Glomerular endothelial cell (primary cell): Measurements from ENCODE around the gene FOXC2. TPM values are rescaled to one million over a fixed set of nuclear protein-coding genes. Genes with fewer than 3 reads are reported as not detected.

Experiments used
- DNase-seq: peaks from one replicate; pipeline ENCODE4 v3.0.0-alpha.2; 2011; ENCODE audit warnings: low read depth, low spot score; ENCODE audit errors: extremely low read depth
- total RNA-seq: library from RNA; depleted of rRNA; stranded (reverse); fragments of >200 nt; gene quantifications from 2 replicates; pipeline ENCODE4 v1.2.3, GENCODE V29; 2015

The FOXC2 gene
- total RNA-seq, 1 donor from 2014 or later: 21.7 TPM

DNA sequence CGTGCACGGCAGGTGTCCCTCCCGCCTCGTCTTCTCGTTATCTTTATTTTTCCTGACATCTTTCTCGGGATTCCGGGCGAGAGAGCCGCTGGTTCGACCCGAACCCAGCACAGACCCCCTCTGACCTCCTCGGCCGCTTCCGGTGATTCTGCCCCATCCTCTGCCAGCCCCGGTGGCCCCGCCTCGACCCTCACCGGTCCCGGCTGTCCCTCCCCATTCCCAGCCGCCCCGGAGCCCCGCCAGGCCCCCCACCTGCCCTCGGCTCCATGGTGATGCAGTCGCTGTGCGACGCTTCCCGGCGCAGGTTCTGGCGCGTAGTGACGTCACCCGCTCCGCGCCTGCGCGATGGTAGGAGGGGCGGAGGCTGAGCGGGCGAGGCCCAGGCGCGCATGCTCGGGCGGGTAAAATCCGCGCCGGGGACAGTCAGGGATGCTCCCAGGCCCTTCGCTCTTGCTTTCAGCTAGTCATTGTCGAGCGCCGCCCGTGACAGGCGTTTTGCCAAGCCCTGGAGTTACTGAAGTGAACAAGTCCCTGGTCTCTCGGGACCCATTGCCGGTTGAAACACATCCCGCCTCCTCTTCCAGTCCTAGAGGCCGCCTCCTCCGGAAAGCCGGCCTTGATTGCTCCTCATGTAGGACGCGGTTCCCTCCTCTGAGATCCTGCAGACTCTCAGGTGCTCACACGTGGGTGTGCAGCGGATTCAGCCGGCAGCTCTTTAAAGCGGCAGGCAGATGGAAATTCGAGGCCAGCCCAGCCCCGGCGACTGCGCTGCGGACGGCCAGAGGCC lies 11.5 kb upstream of the FOXC2 start, which contains the start of gene MTHFSD:
Gene MTHFSD (minus strand): TSS at position 319 of the 787 bp plus-strand sequence. CDS start 51 bp downstream, at position 268.
- DNase-seq: no peak

DNA sequence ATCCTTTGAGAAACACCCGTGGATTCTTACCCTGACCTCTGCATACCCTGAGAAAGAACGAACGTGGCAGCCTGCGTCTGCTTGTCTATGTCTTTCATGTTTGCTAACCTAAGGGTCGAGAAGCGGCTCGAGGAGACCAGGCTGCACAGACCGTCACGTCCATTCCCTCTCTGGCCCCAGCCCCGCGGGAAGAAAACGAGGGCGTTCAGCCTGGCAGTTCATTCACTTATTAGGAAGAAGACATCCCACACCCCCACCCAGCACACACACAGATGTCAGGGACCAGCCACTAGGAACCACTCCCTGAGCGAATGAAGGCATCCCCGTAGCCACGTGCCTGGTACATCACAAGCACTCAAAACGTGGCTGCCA lies 10.9 kb upstream of the FOXC2 start:
- DNase-seq: no peak

DNA sequence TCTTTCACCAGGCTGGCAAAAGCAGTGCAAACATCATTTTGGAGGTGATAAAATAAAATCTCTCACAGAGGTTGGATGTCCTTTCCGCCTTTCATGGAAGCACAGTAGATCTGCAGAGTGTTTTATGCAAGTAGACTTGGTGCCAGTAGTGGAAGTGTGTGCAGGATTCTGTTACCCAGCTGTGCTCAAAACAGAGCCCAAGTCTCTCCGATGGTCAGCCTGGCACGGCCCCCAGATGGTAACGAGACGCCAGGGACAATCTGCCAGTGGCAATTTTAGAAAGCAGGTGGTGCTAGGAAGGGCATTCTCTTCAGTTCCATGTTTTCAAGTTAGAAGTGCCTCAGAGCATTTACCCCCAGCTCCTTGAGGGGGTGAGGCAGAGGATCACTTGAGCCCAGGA lies 10.1 kb upstream of the FOXC2 start:
- DNase-seq: no peak

DNA sequence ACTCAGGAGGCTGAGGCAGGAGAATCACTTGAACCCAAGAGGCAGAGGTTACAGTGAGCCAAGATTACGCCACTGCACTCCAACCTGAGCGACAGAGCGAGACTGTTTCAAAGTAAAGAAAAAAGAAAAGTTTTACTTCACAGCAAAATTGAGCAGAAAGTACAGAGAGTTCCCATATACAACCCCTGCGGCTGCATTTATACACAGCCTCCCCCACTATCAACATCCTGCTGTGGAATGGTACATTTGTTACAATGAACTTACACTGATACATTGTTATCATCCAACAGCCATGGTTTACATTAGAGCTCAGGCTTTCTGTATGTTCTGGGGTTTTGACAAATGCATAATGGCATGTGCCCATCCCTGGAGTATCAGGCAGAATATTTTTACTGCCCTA lies 9.0 kb upstream of the FOXC2 start:
- no peak for DNase-seq

DNA sequence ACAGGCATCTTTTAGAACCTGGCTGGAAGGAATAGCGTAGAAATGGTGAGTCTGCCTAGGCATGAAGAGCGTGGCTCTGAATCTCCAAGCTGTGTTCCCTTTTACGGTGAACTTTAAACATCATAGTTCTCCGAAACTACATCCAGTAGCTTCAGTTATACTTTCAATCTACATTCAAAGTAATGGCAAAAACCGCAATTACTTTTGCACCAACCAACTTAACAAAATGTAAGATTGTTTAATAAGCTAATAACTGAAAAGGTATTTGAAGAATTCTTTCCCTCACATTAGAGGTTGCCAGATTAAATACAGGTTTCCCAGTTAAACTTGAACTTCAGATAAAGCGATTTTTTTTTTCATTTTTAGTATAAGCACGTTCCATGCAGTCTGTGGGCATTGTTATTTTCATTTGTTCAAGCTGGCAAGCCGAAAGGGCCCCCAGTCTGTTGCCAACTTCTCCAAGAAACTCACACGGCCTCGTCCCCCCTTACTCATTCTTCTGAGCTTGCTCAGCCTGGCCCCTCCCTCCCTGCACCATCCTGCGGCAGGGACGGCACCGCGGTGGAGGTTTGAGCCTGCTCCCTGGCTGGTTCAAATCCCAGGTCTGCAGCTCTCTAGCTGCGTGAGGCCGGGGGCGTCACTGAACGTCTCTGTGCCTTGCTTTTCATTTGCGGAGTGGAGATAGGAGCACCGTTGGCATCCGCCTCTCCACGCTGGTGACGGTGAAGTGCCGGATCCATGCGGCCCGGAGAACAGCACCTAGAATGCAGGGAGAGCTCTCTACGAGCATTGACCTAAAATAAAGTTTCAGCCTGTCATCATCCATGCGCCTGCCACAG lies 8.1 kb upstream of the FOXC2 start:
- no peak for DNase-seq

DNA sequence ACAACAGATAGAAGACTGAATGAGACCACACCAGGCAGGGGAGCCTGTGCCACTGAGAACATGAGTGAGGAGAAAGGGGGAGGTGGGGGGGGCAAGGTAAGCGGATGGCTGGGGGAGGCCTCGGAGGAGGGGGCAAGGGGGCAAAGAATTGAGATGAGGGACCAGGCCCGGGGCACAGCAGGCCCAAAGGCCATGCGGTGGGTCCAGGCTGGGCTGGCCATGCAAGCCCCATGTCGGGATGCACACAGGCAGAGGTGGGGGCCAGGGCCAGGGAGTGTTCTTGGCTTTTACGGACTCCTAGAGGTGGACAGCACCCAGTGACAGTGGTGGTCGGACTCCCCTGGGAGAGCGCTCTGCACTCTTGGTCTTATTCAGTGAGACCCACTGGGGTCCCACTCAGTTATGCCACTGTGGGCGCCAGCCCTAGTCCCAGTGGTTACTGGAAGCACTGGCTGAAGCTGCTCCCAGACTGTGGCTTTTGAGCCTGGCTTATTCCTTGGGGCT lies 6.8 kb upstream of the FOXC2 start:
- DNase-seq: no peak

DNA sequence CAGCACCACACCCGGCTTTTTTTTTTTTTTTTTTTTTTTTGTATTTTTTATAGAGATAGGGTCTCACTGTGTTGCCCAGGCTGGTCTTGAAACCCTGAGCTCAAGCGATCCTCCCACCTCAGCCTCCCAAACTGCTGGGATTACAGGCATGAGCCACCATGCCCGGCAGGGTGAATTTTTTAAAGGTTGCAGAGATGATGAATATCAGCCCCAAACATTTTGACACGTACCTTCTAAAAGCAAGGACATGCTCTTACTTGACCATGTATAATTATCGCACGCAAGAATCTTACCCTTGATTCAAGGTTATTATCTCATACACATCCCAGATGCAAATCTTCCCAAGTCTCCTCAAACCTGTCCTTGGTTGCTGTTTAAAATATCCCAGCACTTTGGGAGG lies 4.3 kb upstream of the FOXC2 start:
- DNase-seq: no peak

DNA sequence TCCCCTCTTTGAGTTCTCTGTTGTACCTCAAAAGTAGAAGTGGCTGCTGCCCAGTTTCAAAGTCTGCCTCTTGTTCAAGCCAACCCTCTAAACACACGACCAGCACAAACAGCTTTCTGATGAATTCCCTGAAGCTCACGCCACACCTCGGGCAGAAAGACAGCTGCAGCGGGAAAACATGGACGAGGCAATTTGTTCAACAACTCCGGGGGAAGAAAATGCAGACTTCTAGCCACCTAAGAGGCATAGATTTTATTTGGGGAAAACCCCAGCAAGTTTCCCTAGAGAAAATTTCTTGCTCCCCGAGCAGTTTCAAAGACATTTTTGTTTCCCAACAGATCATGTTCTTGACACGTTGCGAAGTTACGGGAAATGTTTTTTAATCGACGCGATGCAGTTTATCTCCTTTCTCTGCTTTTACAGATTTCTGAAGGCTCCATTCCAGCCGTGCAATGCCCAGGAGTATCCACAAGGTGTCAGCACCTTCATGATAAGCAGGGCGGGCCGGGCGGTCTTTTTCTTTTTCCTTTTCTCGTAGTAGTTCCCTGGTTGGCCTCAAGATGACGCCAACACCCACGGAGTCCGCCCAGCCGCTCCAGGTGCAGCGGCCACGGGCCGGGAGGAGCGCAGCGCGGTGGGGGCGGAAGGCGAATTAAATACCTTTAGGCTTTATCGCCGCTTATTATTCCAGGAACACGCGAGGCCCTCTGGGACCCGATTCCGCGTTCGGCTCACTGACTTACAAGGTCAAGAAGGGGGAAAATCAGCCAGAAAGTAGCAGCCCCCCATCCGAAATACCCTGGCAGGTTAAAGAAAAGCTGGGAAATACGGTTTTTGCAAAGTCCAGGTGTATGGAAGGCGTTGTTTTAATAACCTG lies 2.9 kb upstream of the FOXC2 start:
- DNase-seq: peak; percentile 69

DNA sequence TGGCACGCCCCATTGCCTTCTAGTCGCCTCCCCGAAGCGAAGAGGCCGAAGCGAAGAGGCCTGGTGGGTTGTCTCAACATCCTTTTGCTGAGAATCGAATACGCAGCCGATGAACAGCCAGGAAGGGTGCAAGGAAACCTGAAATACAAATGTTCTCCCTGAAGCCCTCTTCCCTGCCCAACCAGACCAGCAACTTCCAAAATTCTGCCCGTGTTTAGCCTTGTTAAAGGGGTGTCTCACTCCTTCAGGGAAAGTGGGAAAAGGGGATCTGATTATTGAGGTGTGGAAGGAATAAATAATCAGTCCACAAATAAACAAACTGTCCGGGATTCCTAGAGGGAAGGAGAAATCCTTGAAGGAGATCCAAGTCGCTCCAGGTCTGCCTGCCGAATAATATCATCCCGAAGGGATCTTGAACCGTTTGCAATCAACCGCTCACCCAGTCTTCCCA lies 1.4 kb upstream of the FOXC2 start:
- no peak for DNase-seq

DNA sequence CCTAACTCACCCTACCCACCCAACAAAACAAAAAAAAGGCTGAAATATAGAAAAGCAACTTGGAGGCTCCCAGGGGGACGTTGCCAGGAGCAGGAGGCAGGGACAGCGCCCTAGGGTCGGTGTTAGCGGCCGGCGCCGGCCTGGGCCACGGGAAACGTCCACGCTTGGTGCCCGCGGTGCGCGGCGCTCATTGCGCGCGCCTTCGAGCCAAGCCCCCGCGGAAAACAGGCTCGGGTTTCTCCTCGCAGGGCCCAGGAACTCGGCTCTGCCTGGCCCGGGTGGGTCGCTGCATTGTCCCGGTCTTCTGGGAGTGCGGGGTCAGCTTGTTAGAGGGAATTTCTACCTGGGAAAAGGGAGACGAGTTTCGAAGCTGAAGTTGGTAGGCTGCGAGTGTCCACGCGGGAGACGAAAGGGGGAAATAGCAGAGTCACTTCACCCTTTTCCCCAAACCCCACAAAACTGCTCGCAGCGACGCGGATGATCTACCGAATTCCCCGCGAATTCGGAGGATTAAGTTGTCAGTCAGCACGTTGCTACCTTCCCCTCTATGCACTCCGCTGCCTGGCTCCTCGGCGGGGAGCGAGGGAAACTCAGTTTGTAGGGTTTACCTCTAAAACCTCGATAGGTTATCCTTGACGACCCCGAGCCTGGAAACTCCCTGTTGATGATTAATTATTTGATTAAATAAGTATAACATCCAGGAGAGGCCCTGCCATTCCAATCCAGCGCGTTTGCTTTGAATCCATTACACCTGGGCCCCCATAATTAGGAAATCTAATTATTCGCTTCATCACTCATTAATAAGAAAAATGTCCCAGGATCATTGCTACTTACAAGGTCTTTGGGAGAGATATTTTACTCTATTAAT lies 751 bp upstream of the FOXC2 start:
- DNase-seq: no peak

DNA sequence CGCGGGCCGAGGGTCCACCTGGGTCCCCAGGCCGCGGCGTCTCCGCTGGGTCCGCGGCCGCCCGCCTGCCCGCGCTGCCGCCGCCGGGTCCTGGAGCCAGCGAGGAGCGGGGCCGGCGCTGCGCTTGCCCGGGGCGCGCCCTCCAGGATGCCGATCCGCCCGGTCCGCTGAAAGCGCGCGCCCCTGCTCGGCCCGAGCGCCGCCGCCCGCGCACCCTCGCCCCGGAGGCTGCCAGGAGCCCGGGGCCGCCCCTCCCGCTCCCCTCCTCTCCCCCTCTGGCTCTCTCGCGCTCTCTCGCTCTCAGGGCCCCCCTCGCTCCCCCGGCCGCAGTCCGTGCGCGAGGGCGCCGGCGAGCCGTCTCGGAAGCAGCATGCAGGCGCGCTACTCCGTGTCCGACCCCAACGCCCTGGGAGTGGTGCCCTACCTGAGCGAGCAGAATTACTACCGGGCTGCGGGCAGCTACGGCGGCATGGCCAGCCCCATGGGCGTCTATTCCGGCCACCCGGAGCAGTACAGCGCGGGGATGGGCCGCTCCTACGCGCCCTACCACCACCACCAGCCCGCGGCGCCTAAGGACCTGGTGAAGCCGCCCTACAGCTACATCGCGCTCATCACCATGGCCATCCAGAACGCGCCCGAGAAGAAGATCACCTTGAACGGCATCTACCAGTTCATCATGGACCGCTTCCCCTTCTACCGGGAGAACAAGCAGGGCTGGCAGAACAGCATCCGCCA lies 504 bp downstream of the FOXC2 start:
- no peak for DNase-seq

DNA sequence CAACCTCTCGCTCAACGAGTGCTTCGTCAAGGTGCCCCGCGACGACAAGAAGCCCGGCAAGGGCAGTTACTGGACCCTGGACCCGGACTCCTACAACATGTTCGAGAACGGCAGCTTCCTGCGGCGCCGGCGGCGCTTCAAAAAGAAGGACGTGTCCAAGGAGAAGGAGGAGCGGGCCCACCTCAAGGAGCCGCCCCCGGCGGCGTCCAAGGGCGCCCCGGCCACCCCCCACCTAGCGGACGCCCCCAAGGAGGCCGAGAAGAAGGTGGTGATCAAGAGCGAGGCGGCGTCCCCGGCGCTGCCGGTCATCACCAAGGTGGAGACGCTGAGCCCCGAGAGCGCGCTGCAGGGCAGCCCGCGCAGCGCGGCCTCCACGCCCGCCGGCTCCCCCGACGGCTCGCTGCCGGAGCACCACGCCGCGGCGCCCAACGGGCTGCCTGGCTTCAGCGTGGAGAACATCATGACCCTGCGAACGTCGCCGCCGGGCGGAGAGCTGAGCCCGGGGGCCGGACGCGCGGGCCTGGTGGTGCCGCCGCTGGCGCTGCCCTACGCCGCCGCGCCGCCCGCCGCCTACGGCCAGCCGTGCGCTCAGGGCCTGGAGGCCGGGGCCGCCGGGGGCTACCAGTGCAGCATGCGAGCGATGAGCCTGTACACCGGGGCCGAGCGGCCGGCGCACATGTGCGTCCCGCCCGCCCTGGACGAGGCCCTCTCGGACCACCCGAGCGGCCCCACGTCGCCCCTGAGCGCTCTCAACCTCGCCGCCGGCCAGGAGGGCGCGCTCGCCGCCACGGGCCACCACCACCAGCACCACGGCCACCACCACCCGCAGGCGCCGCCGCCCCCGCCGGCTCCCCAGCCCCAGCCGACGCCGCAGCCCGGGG lies 1.3 kb downstream of the FOXC2 start:
- DNase-seq: no peak

DNA sequence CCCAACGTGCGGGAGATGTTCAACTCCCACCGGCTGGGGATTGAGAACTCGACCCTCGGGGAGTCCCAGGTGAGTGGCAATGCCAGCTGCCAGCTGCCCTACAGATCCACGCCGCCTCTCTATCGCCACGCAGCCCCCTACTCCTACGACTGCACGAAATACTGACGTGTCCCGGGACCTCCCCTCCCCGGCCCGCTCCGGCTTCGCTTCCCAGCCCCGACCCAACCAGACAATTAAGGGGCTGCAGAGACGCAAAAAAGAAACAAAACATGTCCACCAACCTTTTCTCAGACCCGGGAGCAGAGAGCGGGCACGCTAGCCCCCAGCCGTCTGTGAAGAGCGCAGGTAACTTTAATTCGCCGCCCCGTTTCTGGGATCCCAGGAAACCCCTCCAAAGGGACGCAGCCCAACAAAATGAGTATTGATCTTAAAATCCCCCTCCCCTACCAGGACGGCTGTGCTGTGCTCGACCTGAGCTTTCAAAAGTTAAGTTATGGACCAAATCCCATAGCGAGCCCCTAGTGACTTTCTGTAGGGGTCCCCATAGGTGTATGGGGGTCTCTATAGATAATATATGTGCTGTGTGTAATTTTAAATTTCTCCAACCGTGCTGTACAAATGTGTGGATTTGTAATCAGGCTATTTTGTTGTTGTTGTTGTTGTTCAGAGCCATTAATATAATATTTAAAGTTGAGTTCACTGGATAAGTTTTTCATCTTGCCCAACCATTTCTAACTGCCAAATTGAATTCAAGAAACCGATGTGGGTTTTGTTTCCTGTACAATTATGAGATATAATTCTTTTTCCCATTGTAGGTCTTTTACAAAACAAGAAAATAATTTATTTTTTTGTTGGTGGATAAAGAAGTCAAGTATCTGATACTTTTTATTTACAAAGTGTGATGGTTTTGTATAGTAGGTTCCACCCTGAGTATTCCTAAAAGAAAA lies 2.3 kb downstream of the FOXC2 start:
- no peak for DNase-seq

DNA sequence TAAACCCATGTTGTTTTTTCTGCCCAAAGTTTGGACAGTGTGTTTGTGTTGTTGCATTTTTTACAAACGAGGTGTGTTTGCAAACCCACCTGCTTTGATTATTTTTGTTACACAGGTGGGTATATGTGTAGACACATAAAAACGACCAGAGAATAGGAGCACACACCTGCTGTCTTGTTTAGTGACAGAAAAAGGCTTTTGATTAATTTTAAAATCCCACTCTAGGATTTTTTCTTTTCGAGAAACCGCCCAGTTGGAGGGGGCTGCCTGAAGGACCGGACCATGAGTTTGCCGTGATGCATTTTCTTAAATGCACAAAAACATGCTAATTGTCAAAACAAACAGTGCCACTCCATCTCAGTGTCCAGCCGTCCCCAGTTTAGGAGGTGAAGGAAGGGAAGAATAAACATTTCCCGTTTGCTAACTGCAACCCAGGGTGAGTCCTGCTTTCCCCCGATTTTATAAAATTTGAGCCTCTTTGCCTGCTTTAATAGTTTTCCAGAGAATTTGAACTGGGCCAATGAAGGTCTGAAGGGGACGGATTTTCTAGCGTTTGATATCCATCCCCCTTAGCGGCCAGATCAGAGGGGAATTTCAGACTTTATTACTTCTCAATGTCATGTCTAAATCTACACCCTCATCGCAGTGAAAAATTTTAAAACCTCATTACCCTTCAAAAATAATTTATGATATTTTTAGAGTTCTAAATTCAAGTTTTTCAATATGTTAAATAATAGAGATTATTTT lies 3.2 kb downstream of the FOXC2 start:
- no peak for DNase-seq

DNA sequence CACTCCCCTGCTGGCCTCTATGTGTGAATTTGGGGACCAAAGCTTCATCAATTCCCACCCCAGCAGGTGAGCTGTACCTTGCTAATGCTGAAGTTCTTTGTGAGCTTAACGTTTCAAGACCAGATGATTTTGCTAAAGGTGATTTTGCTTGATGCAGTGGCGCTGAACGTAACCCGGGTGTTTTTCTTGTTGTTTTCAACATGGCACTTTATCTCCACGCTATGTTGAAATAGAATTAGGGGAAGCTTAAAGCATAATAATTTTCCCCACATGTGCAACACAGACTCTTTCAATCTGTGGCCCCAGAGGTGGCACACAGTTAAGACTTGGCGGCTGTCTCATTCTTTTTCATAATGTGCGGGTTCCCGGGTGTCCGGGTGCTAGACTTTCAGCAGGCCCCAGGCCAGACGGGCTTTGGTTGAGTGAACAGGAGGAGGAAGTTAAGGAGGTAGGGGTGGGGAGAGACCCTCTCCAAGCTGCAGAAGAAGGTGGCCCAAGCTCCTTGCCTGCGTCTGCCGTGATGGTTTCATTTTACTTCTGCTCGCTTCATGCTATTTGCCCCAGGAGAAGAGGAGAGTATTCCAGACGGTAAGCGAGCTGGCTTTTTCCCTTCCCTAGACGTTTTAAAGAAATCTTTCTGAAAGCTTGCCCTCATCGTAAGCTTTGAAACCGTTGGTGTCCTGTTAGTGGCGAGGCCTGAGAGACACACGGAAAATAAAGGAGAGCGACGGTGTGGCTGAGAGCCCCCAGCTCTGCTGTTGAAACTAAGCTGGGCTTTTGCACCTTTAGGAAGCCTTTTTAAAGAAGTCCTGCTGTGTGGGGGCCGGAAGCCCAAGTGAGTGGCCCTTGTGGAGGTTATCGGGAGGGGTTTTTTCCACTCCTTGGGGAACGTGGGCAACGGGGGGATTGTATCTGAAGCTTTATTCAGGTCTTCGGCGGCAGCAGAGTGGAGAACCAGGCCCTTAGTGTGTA lies 4.2 kb downstream of the FOXC2 start:
- no peak for DNase-seq
